H1 (cell line): Measurements from ENCODE around the gene HTR4. TPM values are rescaled to one million over a fixed set of nuclear protein-coding genes. Genes with fewer than 3 reads are reported as not detected.

ENCODE experiments used
- ATF2 ChIP-seq: IDR thresholded peaks from 2 replicates; pipeline ENCODE4 v1.6.1; 2012; ENCODE audit warnings: low read length, inconsistent platforms
- CBX8 ChIP-seq: fragments of 300-800, 300-1000 bp; sonication (generic); IDR thresholded peaks from 2 replicates; pipeline ENCODE4 v1.7.1; 2016; ENCODE audit warnings: low read depth, low read length, borderline replicate concordance
- GTF2F1 ChIP-seq: IDR thresholded peaks from 2 replicates; pipeline ENCODE4 v1.6.1; 2012; ENCODE audit warnings: low read depth, low read length, improper control_type of control experiment, borderline replicate concordance
- JUN ChIP-seq: IDR thresholded peaks from 2 replicates; pipeline ENCODE4 v1.6.1; 2011; ENCODE audit warnings: low read depth, mild to moderate bottlenecking, improper control_type of control experiment, low read length
- KDM1A ChIP-seq: fragments of 200-600, 300-600 bp; sonication (generic); IDR thresholded peaks from 2 replicates; pipeline ENCODE4 v1.7.1; 2016; ENCODE audit warnings: mild to moderate bottlenecking, low read length, borderline replicate concordance
- RAD21 ChIP-seq, 2 experiments: IDR thresholded peaks in 1 of 2; conservative IDR thresholded peaks in 1 of 2; 2 replicates each; pipeline ENCODE4 v1.6.1; 2011; ENCODE audit warnings: low read depth in 2 of 2, low read length in 2 of 2, improper control_type of control experiment in 1 of 2, inconsistent platforms in 1 of 2, mild to moderate bottlenecking in 1 of 2, moderate library complexity in 1 of 2
- RFX5 ChIP-seq: IDR thresholded peaks from 2 replicates; pipeline ENCODE4 v1.6.1; 2011; ENCODE audit warnings: low read depth, low read length, improper control_type of control experiment, borderline replicate concordance
- ZNF274 ChIP-seq: IDR thresholded peaks from 2 replicates; pipeline ENCODE4 v1.7.0; 2012; ENCODE audit warnings: low read length, borderline replicate concordance; ENCODE audit errors: extremely low read depth
- polyA plus RNA-seq, 7 experiments: library from polyadenylated mRNA; depleted of rRNA in 3 of 7; stranded (reverse) in 5 of 7; unstranded in 2 of 7; fragments of >200 nt in 5 of 7; fragments of 200-250 nt in 2 of 7; gene quantifications; 1 replicate in 5 of 7; 2 replicates in 1 of 7; 4 replicates in 1 of 7; pipeline versions ENCODE4 v1.2.1 to v1.2.3, GENCODE V29; 2011 to 2013; ENCODE audit warnings: missing spikeins in 2 of 7, mixed read lengths in 2 of 7
- total RNA-seq: library from RNA; stranded (reverse); fragmentation: NEBNext Ultra II Directional; extraction: Animal tissue kit (Norgen Biotek cat#: 25700); gene quantifications from 2 replicates; pipeline ENCODE4 v1.2.1, GENCODE V29; 2021
- TF ChIP-seq, protein P1 (sequence below): fragments of 300-600 bp; sonication (generic); IDR thresholded peaks from 2 replicates; pipeline ENCODE4 v1.7.1; 2012; ENCODE audit warnings: low read length, moderate library complexity, mild to moderate bottlenecking, inconsistent platforms; ENCODE audit not compliant: insufficient replicate concordance

HTR4 gene
- total and polyA plus RNA-seq, 2 of the 8 experiments (the other 6 are each of a cell fraction or from before 2014, with no cell fraction given) = not detected

- TF ChIP-seq, protein P1, sequence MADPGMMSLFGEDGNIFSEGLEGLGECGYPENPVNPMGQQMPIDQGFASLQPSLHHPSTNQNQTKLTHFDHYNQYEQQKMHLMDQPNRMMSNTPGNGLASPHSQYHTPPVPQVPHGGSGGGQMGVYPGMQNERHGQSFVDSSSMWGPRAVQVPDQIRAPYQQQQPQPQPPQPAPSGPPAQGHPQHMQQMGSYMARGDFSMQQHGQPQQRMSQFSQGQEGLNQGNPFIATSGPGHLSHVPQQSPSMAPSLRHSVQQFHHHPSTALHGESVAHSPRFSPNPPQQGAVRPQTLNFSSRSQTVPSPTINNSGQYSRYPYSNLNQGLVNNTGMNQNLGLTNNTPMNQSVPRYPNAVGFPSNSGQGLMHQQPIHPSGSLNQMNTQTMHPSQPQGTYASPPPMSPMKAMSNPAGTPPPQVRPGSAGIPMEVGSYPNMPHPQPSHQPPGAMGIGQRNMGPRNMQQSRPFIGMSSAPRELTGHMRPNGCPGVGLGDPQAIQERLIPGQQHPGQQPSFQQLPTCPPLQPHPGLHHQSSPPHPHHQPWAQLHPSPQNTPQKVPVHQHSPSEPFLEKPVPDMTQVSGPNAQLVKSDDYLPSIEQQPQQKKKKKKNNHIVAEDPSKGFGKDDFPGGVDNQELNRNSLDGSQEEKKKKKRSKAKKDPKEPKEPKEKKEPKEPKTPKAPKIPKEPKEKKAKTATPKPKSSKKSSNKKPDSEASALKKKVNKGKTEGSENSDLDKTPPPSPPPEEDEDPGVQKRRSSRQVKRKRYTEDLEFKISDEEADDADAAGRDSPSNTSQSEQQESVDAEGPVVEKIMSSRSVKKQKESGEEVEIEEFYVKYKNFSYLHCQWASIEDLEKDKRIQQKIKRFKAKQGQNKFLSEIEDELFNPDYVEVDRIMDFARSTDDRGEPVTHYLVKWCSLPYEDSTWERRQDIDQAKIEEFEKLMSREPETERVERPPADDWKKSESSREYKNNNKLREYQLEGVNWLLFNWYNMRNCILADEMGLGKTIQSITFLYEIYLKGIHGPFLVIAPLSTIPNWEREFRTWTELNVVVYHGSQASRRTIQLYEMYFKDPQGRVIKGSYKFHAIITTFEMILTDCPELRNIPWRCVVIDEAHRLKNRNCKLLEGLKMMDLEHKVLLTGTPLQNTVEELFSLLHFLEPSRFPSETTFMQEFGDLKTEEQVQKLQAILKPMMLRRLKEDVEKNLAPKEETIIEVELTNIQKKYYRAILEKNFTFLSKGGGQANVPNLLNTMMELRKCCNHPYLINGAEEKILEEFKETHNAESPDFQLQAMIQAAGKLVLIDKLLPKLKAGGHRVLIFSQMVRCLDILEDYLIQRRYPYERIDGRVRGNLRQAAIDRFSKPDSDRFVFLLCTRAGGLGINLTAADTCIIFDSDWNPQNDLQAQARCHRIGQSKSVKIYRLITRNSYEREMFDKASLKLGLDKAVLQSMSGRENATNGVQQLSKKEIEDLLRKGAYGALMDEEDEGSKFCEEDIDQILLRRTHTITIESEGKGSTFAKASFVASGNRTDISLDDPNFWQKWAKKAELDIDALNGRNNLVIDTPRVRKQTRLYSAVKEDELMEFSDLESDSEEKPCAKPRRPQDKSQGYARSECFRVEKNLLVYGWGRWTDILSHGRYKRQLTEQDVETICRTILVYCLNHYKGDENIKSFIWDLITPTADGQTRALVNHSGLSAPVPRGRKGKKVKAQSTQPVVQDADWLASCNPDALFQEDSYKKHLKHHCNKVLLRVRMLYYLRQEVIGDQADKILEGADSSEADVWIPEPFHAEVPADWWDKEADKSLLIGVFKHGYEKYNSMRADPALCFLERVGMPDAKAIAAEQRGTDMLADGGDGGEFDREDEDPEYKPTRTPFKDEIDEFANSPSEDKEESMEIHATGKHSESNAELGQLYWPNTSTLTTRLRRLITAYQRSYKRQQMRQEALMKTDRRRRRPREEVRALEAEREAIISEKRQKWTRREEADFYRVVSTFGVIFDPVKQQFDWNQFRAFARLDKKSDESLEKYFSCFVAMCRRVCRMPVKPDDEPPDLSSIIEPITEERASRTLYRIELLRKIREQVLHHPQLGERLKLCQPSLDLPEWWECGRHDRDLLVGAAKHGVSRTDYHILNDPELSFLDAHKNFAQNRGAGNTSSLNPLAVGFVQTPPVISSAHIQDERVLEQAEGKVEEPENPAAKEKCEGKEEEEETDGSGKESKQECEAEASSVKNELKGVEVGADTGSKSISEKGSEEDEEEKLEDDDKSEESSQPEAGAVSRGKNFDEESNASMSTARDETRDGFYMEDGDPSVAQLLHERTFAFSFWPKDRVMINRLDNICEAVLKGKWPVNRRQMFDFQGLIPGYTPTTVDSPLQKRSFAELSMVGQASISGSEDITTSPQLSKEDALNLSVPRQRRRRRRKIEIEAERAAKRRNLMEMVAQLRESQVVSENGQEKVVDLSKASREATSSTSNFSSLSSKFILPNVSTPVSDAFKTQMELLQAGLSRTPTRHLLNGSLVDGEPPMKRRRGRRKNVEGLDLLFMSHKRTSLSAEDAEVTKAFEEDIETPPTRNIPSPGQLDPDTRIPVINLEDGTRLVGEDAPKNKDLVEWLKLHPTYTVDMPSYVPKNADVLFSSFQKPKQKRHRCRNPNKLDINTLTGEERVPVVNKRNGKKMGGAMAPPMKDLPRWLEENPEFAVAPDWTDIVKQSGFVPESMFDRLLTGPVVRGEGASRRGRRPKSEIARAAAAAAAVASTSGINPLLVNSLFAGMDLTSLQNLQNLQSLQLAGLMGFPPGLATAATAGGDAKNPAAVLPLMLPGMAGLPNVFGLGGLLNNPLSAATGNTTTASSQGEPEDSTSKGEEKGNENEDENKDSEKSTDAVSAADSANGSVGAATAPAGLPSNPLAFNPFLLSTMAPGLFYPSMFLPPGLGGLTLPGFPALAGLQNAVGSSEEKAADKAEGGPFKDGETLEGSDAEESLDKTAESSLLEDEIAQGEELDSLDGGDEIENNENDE = no peak
- TF ChIP-seq ZNF274 (no peak), KDM1A (no peak), GTF2F1 (no peak), CBX8 (no peak), RFX5 (no peak), ATF2 (no peak), JUN (no peak), RAD21 (IDR thresholded peaks at IDR 0.05 in 1 of 2, conservative IDR thresholded peaks at IDR 0.05 in 1 of 2; ENCODE audit: low read depth in 2 of 2, low read length in 2 of 2) (no peak)
Measured at GRCh38 chr5:148640471-148640870, 13.9 kb downstream of the HTR4 start (continued).
